HG03097 (cell line): ENCODE results near the gene ABCB8.

Source experiments
- ATAC-seq: cut with Tn5 transposase; IDR thresholded peaks from one replicate; pipeline ENCODE4 v1.9.1; 2021; ENCODE audit not compliant: unreplicated experiment, low FRiP score

Gene ABCB8

DNA sequence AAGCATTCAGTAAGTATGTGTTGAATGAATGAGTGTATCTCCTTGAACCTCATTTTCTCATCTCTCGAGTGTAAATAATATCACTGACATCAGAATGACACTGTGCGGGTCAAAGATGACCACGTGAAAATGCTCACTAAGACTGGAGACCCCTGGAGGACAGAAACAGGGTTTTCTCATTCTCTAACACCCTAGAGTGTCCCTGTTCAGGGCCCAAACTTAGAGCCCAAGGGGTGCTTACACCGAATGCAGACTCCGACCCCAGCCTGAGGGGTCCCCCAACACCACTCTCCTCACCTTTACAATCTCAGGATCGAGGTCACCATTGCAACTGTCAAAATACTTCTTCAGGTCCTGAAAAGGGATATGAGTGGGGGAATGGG is 28.0 kb downstream of the ABCB8 start:
- no peak for ATAC-seq

DNA sequence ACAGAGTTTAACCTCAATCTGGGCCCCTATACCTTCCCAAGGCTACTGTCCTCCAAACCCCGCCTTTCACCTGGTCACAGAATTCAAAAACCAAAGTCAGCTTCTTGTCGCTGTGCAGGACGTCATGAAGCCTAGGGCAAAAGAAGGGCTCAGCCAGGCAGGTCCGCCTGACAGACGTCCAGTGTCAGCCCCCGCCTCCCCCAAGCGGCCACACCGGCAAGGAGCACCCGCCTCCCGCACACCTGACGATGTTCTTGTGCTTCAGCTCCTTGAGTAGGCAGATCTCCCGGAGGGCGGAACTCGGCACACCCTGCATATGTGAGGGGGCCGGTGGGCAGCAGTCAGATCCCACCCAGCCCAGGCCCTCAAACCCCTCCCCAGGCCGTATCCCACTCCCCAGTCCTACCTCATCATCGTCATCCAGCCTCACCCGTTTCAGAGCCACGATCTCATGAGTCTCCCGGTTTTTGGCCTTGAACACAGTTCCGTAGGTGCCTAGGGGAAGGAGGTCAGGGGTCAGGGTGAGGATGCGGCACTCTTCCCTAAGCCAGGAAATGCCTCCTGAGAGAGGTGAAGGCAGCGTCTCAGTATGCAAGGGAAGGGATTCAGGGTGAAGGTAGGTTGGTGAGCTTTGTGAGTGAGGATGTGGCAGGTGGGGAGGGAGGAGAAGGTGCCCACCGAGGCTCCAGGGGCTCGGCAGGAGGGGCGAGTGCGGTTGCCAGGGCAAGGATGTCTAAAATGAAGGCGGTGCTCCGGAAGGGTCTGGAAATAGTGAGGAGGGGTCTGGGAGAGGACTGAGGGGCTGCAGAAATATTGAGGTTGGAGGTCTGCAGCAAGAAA is 28.6 kb downstream of the ABCB8 start:
- ATAC-seq = no peak

DNA sequence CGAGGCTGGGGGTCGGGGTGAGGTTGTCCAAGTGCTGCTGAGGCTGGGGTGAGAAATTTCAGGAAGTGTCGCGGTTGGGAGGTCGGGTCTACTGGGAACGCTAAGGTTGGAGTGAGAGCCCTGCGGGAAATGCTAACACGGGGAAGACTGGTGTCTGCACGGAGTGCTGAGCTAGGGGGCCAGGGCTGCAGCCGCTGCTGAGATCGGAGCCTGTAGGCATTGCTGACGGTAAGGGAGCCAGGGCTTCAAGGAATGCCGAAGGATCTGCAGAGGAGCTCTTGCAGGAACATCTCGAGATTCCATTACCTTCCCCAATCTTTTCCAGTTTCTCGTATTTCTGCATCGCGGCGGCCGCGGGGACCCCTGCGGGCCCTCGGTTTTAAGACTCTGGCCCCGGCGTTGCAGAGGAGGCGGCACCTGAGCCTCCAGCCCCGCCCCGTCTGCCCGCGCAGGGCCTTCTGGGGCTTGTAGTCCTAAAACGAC is 29.3 kb downstream of the ABCB8 start, which contains the start of gene CDK5:
TSS of gene CDK5 (minus strand) at position 392 of the 483 bp plus-strand sequence. CDS start at position 343, 49 bp downstream.
- peak; percentile 5 for ATAC-seq

DNA sequence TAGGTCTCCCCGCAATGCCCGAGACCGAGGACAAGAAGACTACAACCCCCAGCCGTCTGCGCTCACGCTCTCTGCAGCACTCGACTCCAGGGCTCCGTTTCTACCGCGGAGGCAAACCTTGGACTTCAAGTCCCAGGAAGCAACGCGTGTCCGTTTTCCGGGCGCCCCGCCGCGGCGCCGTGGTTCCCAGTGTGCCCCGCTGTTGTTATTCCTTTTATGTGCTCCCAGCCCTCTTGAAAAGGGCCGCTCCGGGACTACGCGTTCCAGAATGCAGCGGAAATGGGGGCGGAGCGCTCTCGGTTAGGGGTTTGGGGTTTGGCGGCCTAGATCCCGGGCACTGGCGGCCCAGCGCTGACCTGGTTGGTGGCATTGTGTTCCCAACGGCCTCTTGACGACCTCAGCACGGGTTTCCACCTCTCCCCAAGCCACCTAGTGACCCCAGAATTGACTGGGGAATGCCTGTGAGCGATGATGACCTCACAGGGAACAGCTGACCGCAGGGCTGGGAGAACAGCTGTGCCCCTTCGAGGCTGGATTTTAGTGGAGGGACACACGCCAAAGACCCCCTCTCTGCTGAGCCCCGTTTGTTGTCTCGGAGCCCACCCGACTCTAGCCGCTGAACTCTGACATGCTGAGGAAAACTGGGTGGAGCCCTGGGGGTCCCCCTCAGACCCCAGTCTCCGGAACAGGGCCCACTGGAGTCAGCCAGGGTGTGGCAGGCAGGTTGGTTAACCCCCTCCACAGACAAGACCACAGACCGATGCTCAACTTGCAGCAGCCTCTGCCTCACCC is 29.9 kb downstream of the ABCB8 start:
- ATAC-seq = peak; percentile 81

DNA sequence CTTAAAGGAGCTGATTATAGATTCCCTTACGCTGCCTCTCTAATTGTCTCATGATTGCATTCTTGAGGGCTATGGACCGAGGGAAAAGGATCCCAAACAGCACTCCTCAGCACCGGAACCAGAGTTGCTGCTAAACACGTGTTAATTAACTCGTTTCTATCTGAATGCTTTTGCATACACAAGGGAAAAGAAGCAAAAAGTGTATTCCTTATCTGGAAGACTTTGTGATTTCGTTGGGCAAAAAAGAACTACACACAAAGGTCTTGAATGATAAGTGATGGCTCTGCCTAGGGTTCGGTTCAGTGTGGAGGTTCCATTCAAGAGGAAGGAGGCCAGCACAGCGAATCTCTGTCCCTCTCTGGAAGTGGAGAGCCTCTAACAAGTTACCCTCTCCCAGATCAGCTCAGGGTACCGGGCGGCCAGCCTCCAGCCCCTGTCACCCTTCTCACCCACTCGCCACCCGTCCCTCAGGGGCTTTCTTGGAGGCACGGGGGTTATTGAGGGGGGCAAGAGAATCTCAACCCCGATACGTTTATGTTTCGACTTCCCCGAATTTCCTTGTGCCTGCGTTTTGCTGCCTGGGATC is 30.6 kb downstream of the ABCB8 start:
- no peak for ATAC-seq

DNA sequence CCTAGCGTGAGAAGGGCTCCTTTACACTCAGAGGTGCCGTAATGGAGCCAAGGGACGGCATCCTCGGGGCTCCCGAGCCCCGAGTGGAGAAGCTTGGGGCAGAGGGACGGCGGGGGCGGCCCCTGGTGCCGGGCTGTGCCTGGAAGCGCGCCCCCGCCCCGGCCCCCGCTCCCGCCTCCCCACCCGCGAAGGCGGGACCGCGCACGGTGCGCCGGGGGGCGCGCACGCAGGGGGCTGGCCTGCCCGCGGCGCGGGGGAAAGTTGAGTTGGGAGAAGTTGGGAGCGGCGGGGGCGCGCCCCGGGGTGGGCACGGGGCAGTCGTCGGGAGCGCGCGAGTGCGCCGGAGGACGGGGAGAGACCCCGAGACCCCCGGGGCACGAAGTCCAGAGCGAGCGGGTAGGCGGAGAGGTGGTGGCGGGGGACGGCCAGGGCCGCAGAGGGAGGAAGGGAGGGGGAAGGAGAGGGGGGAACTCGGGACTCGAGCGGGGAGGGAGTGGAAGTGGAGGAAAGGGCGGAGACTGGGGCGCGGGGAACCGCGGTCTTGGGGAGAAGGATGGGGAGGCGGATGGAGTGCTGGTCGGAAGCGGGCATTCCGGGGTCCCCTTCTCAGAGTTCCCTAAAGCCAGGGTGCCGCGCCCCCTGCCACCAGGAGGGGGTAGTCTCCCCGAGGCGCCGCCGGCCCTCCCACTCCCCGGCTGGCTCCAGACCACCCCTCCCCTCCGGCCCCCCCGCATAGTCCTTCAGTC is 31.3 kb downstream of the ABCB8 start, which contains the start of gene SLC4A2:
TSS of gene SLC4A2 (plus strand) at position 223 of the 746 bp plus-strand sequence. CDS start 2,399 bp downstream, outside the sequence.
- no peak for ATAC-seq

DNA sequence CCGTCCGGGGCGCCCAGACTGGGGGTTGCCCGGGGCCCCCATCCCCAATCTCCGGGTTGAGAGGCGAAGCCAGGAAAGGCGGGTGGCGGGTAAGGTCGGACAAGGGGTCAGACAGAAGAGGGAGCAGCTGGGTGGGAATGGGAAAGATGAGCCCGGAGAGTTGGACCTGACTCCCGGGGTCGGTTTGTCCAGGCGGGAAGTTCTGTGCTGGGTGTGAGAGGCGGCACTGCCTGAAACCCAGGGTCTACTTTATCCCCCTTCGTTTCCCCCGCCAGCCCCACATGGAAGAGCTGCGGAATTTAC is 31.8 kb downstream of the ABCB8 start:
- no peak for ATAC-seq

DNA sequence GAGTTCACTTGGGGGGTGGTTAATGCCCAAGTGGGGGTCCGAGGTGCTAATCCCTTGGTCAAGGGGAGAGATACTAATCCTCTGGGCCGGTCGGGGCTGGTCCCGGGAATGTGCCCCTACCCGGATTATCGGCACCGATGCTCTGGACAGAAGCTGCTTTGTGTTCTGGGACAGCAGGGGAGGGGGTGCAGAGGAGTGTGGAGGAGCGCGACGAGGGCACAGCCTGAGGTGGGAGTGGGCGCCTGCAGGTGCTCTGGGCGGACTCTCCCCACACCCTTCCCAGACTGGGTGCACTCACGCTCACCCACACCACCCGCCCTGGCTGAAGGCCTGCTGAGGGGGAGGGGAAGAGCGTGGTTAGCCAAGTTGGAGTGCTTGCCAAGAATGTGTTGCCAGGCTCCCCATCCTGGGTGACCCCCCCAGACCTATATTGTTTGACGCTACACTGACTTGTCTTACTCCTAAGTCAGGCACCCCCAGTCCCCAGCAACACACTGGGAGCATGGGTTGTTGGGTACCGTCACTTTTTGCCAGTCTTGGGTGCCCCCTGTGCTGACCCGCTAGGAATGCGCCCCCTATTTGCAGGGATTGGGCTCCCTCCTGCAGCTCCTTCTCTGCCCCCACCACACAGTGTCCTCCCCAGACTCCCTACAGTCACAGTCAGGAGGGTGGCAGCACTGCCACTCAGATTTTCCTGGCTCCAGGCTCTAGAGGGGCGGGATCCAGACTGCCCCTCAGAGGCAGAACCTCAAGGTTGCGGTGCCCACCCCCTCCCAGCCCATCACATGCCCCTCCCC is 32.4 kb downstream of the ABCB8 start:
- ATAC-seq = no peak

DNA sequence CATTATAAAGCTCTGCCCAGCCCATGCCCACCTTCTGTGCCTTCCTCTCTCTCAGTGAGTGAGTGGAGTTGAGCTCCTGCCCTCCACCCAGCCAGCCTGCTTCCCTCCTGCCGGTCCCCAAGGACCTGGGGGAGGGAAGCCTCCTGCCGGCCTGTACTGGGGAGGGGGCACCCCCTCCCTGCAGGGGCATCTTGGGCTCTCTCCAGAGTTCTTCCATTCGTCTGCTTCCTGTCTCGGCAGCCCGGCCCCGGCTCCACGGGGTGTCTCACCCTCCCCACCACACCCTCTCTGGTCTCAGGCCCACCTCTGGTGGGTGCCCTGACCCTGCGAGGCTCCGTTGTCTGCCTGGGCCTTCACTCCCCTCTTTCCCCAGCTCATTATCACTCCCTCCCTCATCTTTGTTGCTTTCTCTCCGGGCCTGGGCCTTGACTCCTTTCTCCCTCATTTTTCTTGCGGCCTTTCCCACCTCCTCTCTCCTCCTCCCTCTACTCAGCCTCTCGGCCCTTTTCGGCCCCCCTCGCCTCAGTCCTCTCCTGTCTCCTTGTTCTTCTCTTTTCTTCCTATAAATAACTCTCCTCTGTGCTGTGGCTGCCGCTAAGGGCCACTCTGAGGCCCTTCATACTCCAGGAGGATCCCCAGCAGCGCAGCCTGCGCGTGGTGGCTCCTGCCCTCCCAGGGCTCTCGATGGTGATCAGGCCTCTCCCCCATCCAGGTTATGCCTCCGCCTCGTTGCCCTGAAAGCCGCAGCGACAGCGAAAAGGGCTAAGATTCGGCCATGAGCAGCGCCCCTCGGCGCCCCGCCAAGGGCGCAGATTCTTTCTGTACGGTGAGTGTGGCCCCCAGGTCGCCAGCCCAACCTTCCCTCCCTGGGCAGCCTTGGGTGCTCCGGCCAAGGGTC is 33.2 kb downstream of the ABCB8 start:
- ATAC-seq = no peak

DNA sequence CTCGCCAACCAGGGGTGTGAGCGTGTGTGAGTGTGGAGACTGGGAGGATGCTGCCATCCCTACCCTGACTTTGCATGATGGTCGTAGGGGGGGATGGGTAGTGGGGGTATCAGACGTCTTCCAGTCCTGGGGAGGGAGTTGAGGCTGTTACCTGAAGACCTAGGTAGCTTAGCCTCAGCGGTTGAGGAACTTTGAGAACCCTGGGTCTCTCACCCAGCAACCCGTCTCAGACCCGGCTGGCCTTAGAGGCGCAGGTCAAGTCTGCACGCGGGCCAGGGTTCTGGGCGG is 33.8 kb downstream of the ABCB8 start:
- no peak for ATAC-seq

DNA sequence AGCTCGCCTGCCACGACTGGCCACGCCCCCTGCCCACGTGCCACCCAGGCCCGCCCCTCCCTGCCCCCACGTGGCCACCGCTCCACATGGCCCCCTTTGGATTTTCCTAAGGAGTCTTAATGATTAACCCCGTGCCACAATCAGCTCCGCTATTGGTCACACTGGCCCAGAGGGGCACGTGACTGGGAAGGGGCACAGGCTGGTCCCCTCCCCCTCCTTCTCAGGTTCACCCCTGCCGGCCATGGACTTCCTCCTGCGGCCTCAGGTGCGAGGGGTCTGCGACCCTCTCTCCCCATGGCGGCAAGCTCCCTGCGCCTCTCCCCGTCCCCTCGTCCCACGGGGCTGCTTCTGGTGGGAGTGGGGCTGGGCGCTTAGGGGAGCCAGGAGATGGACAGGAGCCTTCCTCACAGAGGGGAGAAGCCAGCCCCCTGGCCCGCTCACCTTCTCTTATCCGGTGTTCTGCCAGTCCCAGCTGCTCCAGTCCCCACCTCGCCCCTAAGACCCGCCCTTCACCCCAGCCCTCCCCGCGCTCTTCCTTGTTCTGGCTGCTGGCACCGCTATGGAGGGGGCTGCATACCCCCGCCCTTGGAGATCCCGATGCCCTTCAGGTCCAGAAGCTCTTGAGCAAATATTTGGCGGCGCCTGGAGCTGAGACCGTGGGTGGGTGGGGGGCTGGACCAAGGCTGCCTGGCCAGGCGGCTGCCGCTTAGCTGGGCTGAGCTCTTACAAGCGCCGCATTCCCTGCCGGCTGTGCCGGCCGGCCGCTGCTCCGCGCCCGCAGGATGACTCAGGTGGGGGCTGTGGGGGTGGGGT is 34.4 kb downstream of the ABCB8 start:
- ATAC-seq = no peak

DNA sequence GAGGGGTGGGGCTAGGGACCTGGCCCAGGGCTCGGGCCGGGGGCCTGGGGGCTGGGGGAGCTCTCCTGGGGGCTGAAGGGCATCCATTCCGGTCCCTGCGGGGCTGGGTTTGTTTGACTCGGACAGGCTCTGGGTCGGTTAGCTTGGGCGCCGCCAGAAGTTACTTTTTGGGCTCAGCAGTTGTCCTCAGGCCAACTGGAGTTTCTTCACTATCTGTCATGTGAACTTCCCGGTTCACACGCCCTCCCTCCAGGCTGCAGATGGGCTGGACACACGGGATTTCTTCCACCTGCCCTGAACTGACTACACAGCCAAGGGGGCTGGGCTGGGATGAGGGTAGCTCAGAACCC is 34.9 kb downstream of the ABCB8 start:
- no peak for ATAC-seq

DNA sequence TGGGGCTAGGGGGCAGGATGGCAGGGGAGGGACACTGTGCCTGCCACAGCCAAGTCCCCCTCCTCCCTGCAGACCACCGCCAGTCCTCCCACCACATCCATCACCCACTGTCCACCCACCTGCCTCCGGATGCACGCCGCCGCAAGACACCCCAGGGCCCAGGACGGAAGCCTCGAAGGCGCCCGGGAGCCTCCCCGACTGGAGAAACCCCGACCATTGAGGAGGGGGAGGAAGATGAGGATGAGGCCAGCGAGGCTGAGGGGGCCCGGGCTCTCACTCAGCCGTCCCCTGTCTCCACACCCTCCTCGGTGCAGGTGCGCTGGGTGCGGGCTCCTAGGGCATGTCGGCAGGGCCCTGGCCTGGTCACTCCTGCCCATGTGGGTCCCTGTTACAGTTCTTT is 36.2 kb downstream of the ABCB8 start:
- ATAC-seq = no peak

DNA sequence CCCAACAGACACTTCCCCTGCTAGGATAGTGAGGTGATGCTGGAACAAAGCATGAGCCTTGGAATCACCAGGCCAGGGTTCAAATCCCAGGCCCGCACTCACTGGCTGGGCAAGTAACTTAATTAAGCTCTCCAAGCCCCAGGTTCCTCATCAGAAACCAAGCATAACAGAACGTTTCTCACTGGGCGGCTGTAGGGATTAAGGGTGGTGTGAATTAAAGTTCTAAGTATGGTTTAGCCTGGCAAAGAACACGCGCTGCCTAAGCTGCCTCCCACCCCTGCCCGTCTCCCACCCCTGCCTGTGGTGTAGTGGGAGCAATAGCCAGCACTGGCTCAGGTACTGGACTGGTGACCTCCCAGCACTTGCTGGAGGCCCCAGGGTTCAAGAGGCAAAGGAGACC is 36.7 kb downstream of the ABCB8 start:
- ATAC-seq = no peak

DNA sequence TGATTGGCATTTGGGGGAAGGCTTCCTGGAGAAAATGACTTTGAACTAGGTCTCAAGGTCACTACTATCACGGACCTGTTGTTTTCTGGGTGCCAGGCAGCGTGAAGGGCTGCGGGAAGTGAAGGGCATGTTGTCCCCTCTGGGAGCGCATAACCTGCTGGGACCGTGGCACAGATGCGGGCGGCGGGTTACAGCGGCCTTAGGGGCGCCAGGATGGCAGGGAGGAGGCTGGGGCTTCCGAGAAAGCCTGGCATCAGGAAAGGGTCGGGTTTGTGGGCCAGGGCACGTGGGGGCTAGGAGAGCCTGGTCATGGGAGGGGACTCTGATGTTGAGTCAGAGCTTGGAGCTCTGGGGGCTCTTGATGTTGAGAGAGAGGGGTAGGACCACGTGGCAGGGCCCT is 37.3 kb downstream of the ABCB8 start:
- ATAC-seq = no peak

DNA sequence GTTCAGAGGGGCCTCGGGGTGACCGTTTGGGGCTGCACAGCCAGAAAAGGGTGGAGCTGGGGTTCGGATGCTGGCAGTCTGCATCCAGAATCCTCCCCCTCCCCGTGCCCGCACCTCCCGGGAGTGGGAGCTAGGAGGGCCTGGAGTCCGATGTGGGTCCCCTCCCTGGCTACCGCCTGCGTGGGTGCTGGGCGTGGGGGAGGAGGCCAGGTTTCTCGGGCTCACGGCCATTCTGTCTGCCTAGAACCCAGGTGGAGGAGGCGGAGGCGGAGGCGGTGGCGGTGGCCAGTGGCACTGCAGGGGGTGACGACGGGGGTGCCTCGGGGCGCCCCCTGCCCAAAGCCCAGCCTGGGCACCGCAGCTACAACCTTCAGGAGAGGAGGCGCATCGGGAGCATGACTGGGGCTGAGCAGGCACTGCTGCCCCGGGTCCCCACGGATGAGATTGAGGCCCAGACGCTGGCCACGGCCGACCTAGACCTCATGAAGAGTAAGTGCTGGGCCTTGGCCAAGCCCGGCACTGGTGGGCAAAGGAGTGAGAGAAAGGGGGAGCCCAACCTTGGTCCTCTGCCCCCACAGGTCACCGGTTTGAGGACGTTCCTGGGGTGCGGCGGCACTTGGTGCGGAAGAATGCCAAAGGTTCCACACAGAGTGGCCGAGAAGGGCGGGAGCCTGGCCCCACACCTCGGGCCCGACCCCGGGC is 38.2 kb downstream of the ABCB8 start:
- ATAC-seq = no peak

DNA sequence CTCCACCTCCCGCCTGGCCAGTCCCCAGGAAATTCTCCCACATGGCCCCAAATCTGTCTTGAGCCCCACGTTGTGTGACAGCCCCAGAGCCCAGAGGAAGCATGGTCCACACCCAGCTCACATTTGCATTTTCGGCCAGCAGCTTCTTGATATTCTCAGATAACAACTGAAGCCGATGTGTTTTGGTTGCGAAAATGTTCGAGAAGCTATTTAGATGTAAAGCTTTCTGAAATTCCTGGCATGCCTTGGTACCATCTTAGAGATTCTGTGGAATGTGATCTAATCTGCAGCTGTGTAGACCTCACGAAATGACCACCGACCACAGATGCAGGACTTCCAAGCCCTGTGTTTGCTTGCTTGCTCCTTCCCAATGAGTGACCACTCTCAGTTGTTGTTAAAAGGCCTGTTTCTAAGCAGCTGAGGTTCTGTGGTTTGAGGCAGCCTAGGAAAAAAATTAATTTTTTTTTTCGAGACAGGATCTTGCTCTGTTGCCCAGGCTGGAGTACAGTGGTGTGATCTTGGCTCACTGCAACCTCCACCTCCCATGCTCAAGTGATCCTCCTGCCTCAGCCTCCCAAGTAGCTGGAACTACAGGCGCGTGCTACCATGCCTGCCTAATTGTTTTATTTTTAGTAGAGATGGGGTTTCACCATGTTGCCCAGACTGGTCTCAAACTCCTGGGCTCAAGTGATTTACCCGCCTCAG is 40.0 kb downstream of the ABCB8 start:
- ATAC-seq = no peak
